Esophagus muscularis mucosa (tissue), 4 donors: ENCODE measurements around the gene CC2D1A.

Experiments used
- CTCF ChIP-seq, 3 experiments: fragments of 200-600 bp in 2 of 3; fragments of 450-650 bp in 1 of 3; sonication (generic) in 2 of 3; IDR thresholded peaks; one replicate each; pipeline ENCODE4 v1.5.1; 2017 to 2019; ENCODE audit warnings: antibody characterized with exemption in 3 of 3, mild to moderate bottlenecking in 2 of 3, moderate library complexity in 1 of 3
- EP300 ChIP-seq: sonication (generic); formaldehyde crosslinking; IDR thresholded peaks from one replicate; pipeline ENCODE4 v1.6.1; 2017; ENCODE audit warnings: antibody characterized with exemption
- POLR2A ChIP-seq: fragments of 450-650 bp; IDR thresholded peaks from one replicate; pipeline ENCODE4 v1.6.1; 2017; ENCODE audit warnings: antibody characterized with exemption, moderate library complexity, mild to moderate bottlenecking, low read depth
- POLR2AphosphoS5 ChIP-seq, 2 donors: sonication (generic); formaldehyde crosslinking; IDR thresholded peaks; one replicate each; pipeline ENCODE4 v1.6.1; 2017; ENCODE audit warnings: antibody characterized with exemption in 2 of 2

- TF ChIP-seq CTCF (IDR thresholded peaks at IDR 0.05) (no peak), POLR2AphosphoS5 (IDR thresholded peaks at IDR 0.05) (no peak), POLR2A (no peak), EP300 (no peak)
Measured at GRCh38 chr19:13864046-13864666, 41.8 kb upstream of the CC2D1A start.
